GM12801 (cell line): ENCODE measurements around the gene DNAH1.

Experiments
- CTCF ChIP-seq: IDR thresholded peaks from one replicate; pipeline ENCODE4 v1.5.1; 2011; ENCODE audit warnings: control low read depth; ENCODE audit not compliant: insufficient read length; ENCODE audit errors: extremely low read depth

Gene DNAH1

DNA sequence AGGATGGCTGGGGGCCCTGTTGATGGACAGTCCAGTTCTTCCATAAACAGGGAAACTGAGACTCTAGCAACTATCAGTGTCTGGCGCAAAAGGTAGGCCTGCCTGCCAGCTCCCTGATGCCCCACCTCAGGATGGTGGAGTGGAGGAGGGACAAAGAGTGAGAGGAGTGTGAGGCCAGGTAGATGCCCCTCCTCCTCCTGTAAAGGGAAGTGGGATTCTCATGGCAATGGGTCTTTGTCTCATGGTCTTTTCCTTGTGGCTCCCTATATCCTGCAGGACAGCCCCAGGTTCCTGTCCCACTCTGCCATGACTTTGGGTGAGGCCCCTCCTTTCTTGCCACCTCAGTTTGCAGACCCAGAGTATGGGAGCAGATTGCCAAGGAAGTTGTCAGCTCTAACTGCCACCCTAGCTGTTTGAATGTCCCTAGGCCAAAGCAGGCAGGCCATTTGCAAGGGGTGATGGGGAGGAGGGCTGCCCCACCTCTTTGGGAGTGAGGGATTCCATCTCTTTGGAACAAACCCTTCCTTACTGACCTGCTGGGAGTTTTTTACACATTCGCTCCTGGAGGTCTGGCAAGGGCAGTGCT lies 2.8 kb upstream of the DNAH1 start:
- no peak for TF ChIP-seq CTCF

DNA sequence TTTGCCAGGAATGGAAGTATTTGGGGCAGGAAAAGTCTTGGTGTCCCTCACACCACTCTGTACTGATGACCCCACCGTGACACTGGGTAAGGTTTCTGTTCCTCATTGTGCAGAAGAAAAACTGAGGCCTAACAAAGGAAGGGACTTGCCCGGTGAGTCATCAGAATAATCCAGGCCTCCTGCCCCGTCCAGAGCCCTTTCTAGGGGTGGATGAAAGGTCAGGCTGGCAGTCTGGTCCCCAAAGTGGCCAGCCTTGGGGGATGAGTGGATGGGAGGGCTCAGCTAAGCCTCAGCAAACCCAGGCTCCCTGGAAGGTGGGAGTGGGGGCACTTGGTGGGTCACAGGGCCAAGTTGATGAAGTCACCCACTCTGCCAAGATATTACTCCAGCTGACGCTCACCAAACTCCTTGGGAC lies 2.3 kb upstream of the DNAH1 start:
- TF ChIP-seq CTCF: no peak

DNA sequence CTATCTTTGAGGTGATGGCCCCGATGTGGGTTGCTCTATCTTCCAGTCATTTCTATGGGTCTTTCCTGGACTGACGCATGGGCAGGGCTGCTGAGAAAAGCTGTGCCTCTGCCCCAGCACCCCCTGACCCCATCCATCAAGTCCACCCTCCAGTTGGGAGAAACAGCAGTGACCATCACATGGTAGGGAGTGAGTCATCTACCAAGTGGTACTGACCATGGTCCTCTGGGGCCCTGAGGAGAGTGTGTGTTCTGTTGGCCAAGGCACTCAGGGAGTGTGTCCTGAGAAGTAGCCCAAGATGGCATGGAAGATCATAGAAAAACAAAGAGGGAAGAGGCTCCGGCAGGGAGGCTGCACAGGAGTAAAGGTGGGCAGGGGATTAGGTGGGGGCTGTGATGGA lies 1.6 kb upstream of the DNAH1 start:
- no peak for TF ChIP-seq CTCF

DNA sequence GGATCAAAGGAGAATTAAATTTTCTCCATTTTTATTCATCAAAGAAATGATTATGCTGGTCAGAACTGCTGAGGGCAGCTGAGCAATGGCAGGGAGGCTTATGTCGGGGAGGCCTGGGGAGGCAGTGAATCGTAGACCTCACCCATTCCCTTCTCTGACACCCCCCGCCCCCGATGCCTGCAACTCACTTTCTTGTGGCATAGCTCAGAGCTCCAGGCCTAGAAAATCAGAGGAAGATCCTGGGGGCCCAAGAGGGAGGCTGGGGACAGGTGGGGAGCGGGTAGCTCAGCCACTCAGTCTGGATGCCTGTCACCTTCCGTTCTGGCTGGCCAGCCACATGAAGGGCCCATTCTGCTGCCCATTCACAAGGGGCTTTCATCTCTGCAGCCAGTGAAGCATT lies 1.1 kb upstream of the DNAH1 start:
- TF ChIP-seq CTCF: no peak

- TF ChIP-seq CTCF: no peak
These were observed 1.3 kb downstream of the DNAH1 start for GRCh38 chr3:52317208-52318000.

GRCh38 chr3:52318186-52318816 lies 2.2 kb downstream of the DNAH1 start:
- TF ChIP-seq CTCF: no peak

GRCh38 chr3:52319921-52320595 lies 3.9 kb downstream of the DNAH1 start:
- no peak for TF ChIP-seq CTCF
